T-helper 1 cell treated with Interleukin-12 subunit alpha and Interleukin-12 subunit beta and Interleukin-4 antibody, amounts not matched to agents 30 μg/mL and 1 μg/mL, for 36 hours (primary cell): ENCODE results near the gene P2RY4.
"Not testable (repeated sequence)": the region's sequence is repeated elsewhere in the genome, so short reads cannot be mapped to it uniquely, and the experiment has no call there.

Experiments
- H3K27ac Mint-ChIP-seq: one replicate; pipeline ENCODE4 v1.8.0; 2021; ENCODE audit warnings: mild to moderate bottlenecking, mixed read lengths
- H3K27me3 Mint-ChIP-seq: one replicate; pipeline ENCODE4 v1.8.0; 2021; ENCODE audit warnings: low read depth, mixed read lengths
- H3K36me3 Mint-ChIP-seq: one replicate; pipeline ENCODE4 v1.8.0; 2021; ENCODE audit warnings: low read depth, mixed read lengths
- H3K4me1 Mint-ChIP-seq: one replicate; pipeline ENCODE4 v1.8.0; 2021; ENCODE audit warnings: low read depth, mixed read lengths
- H3K4me3 Mint-ChIP-seq: one replicate; pipeline ENCODE4 v1.8.0; 2021; ENCODE audit warnings: mild to moderate bottlenecking, moderate library complexity, mixed read lengths
- H3K9me3 Mint-ChIP-seq: one replicate; pipeline ENCODE4 v1.8.0; 2021; ENCODE audit warnings: mixed read lengths

Gene P2RY4

DNA sequence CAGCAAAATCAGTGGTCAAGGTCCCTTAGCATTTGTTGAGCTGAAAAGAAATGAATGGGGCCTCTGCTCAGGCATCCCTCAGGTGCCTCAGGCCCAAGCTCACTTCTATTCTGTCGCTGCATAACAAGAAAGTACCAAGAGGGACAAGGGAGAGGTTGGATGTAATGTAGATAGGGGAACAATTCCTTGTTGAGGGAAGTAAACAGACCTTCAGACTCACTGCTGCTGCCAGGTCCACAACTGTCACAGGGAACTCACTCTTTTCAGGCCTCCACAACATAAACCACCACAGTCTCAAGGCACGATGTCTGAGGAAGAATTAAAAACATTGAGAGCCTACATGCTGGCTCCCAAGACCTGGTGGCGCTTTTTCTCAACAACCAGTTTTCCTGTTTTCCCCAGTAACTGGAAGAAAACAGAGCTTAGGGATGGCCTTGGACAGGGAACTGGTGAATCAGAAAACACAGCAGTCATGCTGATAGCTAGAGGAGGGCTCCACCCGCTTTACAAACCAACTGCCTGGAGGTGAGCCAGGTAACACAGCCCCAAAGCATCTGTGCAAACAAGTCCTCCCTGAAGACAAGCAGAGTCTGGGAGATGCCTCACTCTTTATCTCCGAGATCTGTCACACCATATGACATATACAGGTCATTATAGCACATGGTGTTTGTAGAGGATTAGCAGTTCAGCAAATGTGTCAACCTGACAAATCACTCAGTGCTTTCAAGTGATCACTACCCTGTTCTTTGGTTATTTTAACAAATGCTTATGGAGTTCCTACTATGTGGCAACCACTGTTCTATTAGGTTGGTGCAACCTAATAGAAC lies 39.9 kb downstream of the P2RY4 start:
- Mint-ChIP-seq H3K4me1 (no peaks in the 10 kb centered on the region), H3K9me3 (no peaks in the 10 kb centered on the region), H3K4me3 (no peak overlapping the region), H3K27me3 (no peaks in the 10 kb centered on the region), H3K27ac (no peak overlapping the region), H3K36me3 (no peaks in the 10 kb centered on the region)

DNA sequence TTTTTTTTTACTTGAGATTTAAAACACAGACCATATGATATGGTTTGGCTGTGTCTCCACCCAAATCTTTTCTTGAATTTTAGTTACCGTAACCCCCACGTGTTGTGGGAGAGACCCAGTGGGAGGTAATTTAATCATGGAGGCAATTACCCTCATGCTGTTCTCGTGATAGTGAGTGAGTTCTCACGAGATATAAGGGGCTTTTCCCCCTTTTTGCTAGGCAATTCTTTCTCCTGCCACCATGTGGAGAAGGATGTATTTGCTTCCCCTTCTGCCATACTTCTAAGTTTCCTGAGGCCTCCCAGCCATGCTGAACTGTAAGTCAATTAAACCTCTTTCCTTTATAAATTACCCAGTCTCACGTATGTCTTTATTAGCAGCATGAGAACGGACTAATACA lies 50.4 kb downstream of the P2RY4 start:
- H3K27ac Mint-ChIP-seq, H3K4me1 Mint-ChIP-seq, H3K27me3 Mint-ChIP-seq, H3K9me3 Mint-ChIP-seq, H3K4me3 Mint-ChIP-seq, H3K36me3 Mint-ChIP-seq: not testable (repeated sequence)

DNA sequence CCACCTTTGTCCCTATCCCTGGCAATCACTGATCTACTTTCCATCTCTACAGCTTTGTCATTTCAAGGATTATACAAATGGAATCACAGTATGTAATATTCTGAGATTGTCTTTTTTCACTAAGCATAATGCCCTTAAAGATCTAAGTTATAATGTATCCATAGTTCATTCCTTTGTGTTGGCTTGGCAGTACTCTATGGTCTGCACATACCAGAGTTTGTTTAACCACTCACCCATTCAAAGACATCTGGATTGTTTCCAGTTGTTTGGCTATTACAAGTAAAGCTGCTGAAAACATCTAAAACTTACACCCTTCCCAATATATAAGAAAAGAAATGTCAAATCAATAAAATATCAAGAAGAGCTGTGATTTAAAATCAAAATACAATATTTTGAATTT lies 51.5 kb downstream of the P2RY4 start:
- H3K27me3 Mint-ChIP-seq: no peaks in the 10 kb centered on the region
- H3K4me3 Mint-ChIP-seq: no peak overlapping the region
- H3K4me1 Mint-ChIP-seq: no peaks in the 10 kb centered on the region
- no peak overlapping the region for H3K27ac Mint-ChIP-seq
- H3K9me3 Mint-ChIP-seq: peaks cover 3% of the 10 kb centered on the region
- no peaks in the 10 kb centered on the region for H3K36me3 Mint-ChIP-seq
